SK-N-SH treated with all-trans-retinoic acid at 6 μM for 48 hours (cell line): ENCODE results near the gene POLR1E.
"Not testable (repeated sequence)": the region's sequence is repeated elsewhere in the genome, so short reads cannot be mapped to it uniquely, and the experiment has no call there.

ENCODE experiments used
- ATAC-seq: fragments of 200-7000 bp; cut with Tn5 transposase; 3 replicates; pipeline ENCODE4 v1.9.1; 2020; ENCODE audit warnings: mild to moderate bottlenecking, moderate library complexity
- ARNTL ChIP-seq: fragments of 450-650 bp; formaldehyde crosslinking; IDR thresholded peaks from 2 replicates; pipeline ENCODE4 v1.5.0; 2020; ENCODE audit warnings: low read depth, mild to moderate bottlenecking, moderate library complexity, borderline replicate concordance
- BACH2 ChIP-seq: fragments of 250-450 bp; sonication (Bioruptor Pico); IDR thresholded peaks from 2 replicates; pipeline ENCODE4 v1.9.0; 2021; ENCODE audit warnings: mild to moderate bottlenecking, borderline replicate concordance
- CSDC2 ChIP-seq: fragments of 250-450 bp; sonication (Bioruptor Pico); IDR thresholded peaks from 2 replicates; pipeline ENCODE4 v1.5.0; 2020; ENCODE audit warnings: mild to moderate bottlenecking, moderate library complexity
- CSRNP3 ChIP-seq: fragments of 250-450 bp; sonication (Bioruptor Pico); IDR thresholded peaks from 2 replicates; pipeline ENCODE4 v1.5.1; 2021; ENCODE audit warnings: mild to moderate bottlenecking, moderate library complexity
- ESRRG ChIP-seq: fragments of 250-450 bp; sonication (Bioruptor Pico); IDR thresholded peaks from 2 replicates; pipeline ENCODE4 v1.6.1; 2021; ENCODE audit warnings: mild to moderate bottlenecking
- GLIS3 ChIP-seq: fragments of 250-450 bp; sonication (Bioruptor Pico); IDR thresholded peaks from 2 replicates; pipeline ENCODE4 v1.5.0; 2020; ENCODE audit warnings: mild to moderate bottlenecking, moderate library complexity
- ISL1 ChIP-seq: fragments of 250-450 bp; sonication (Bioruptor Pico); IDR thresholded peaks from 2 replicates; pipeline ENCODE4 v2.1.2; 2022; ENCODE audit warnings: mild to moderate bottlenecking, moderate library complexity
- OSR1 ChIP-seq: fragments of 250-450 bp; sonication (Bioruptor Pico); IDR thresholded peaks from 2 replicates; pipeline ENCODE4 v1.8.0; 2022; ENCODE audit warnings: moderate library complexity, mild to moderate bottlenecking, inconsistent platforms
- POU6F1 ChIP-seq: fragments of 250-450 bp; sonication (Bioruptor Pico); IDR thresholded peaks from 2 replicates; pipeline ENCODE4 v1.8.0; 2021; ENCODE audit warnings: low read depth, mild to moderate bottlenecking, moderate library complexity, borderline replicate concordance
- PPARA ChIP-seq: fragments of 250-450 bp; sonication (Bioruptor Pico); IDR thresholded peaks from 2 replicates; pipeline ENCODE4 v1.5.0; 2020; ENCODE audit warnings: mild to moderate bottlenecking, borderline replicate concordance
- RARB ChIP-seq: fragments of 250-450 bp; sonication (Bioruptor Pico); IDR thresholded peaks from 2 replicates; pipeline ENCODE4 v1.8.0; 2021; ENCODE audit warnings: mild to moderate bottlenecking, moderate library complexity
- SNAI2 ChIP-seq: fragments of 250-450 bp; sonication (Bioruptor Pico); IDR thresholded peaks from 2 replicates; pipeline ENCODE4 v1.5.0; 2020; ENCODE audit warnings: mild to moderate bottlenecking, moderate library complexity
- TOX ChIP-seq: fragments of 250-450 bp; sonication (Bioruptor Pico); IDR thresholded peaks from 2 replicates; pipeline ENCODE4 v1.8.0; 2021; ENCODE audit warnings: mild to moderate bottlenecking, moderate library complexity, borderline replicate concordance
- ZC3H10 ChIP-seq: fragments of 250-450 bp; sonication (Bioruptor Pico); IDR thresholded peaks from 2 replicates; pipeline ENCODE4 v1.5.1; 2021; ENCODE audit warnings: mild to moderate bottlenecking, moderate library complexity
- ZFP3 ChIP-seq: fragments of 250-450 bp; sonication (Bioruptor Pico); IDR thresholded peaks from 2 replicates; pipeline ENCODE4 v1.5.0; 2020; ENCODE audit warnings: mild to moderate bottlenecking, moderate library complexity
- ZFP30 ChIP-seq: fragments of 450-650 bp; formaldehyde crosslinking; IDR thresholded peaks from 2 replicates; pipeline ENCODE4 v1.5.0; 2022; ENCODE audit warnings: mild to moderate bottlenecking, moderate library complexity
- ZNF565 ChIP-seq: fragments of 450-650 bp; formaldehyde crosslinking; conservative IDR thresholded peaks from 2 replicates; pipeline ENCODE4 v1.5.0; 2020; ENCODE audit warnings: low read depth, mild to moderate bottlenecking, moderate library complexity
- ZNF70 ChIP-seq: fragments of 450-650 bp; formaldehyde crosslinking; IDR thresholded peaks from 2 replicates; pipeline ENCODE4 v1.5.0; 2020; ENCODE audit warnings: mild to moderate bottlenecking, moderate library complexity
- ZNF8 ChIP-seq: fragments of 450-650 bp; formaldehyde crosslinking; IDR thresholded peaks from 2 replicates; pipeline ENCODE4 v1.5.0; 2020; ENCODE audit warnings: mild to moderate bottlenecking, moderate library complexity
- TF ChIP-seq, protein P1 (sequence below): fragments of 250-450 bp; sonication (Bioruptor Pico); IDR thresholded peaks from 2 replicates; pipeline ENCODE4 v1.8.0; 2020; ENCODE audit warnings: mild to moderate bottlenecking, moderate library complexity, borderline replicate concordance
- TF ChIP-seq, protein P2 (sequence below): fragments of 250-450 bp; sonication (Bioruptor Pico); IDR thresholded peaks from 2 replicates; pipeline ENCODE4 v1.5.1; 2020; ENCODE audit warnings: low read depth, mild to moderate bottlenecking, moderate library complexity

Gene POLR1E

GRCh38 chr9:37511016-37512010 is 25.6 kb downstream of the POLR1E start (continued):
- TF ChIP-seq, protein P1, sequence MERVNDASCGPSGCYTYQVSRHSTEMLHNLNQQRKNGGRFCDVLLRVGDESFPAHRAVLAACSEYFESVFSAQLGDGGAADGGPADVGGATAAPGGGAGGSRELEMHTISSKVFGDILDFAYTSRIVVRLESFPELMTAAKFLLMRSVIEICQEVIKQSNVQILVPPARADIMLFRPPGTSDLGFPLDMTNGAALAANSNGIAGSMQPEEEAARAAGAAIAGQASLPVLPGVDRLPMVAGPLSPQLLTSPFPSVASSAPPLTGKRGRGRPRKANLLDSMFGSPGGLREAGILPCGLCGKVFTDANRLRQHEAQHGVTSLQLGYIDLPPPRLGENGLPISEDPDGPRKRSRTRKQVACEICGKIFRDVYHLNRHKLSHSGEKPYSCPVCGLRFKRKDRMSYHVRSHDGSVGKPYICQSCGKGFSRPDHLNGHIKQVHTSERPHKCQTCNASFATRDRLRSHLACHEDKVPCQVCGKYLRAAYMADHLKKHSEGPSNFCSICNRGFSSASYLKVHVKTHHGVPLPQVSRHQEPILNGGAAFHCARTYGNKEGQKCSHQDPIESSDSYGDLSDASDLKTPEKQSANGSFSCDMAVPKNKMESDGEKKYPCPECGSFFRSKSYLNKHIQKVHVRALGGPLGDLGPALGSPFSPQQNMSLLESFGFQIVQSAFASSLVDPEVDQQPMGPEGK (CRISPR knock-in tag) = no peak
- TF ChIP-seq ARNTL (CRISPR knock-in tag) (no peak), OSR1 (CRISPR knock-in tag) (no peak), RARB (no peak), GLIS3 (CRISPR knock-in tag) (no peak)

GRCh38 chr9:37512437-37512836 is 26.7 kb downstream of the POLR1E start:
- no peak for ATAC-seq
- TF ChIP-seq SNAI2 (CRISPR knock-in tag) (no peak), ZNF70 (CRISPR knock-in tag) (no peak), BACH2 (CRISPR knock-in tag) (no peak), ZFP3 (no peak), ESRRG (no peak), CSRNP3 (CRISPR knock-in tag) (no peak), TOX (no peak), ZNF8 (CRISPR knock-in tag) (no peak), POU6F1 (CRISPR knock-in tag) (no peak), RARB (no peak), PPARA (CRISPR knock-in tag) (no peak), ZC3H10 (CRISPR knock-in tag) (no peak), OSR1 (CRISPR knock-in tag) (no peak), CSDC2 (CRISPR knock-in tag) (no peak), ARNTL (CRISPR knock-in tag) (no peak), ZNF565 (CRISPR knock-in tag) (no peak), ISL1 (CRISPR knock-in tag) (no peak), ZFP30 (CRISPR knock-in tag) (no peak)
- TF ChIP-seq, protein P1 (CRISPR knock-in tag) = no peak
- TF ChIP-seq, protein P2, sequence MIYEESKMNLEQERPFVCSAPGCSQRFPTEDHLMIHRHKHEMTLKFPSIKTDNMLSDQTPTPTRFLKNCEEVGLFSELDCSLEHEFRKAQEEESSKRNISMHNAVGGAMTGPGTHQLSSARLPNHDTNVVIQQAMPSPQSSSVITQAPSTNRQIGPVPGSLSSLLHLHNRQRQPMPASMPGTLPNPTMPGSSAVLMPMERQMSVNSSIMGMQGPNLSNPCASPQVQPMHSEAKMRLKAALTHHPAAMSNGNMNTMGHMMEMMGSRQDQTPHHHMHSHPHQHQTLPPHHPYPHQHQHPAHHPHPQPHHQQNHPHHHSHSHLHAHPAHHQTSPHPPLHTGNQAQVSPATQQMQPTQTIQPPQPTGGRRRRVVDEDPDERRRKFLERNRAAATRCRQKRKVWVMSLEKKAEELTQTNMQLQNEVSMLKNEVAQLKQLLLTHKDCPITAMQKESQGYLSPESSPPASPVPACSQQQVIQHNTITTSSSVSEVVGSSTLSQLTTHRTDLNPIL (CRISPR knock-in tag) = no peak

DNA sequence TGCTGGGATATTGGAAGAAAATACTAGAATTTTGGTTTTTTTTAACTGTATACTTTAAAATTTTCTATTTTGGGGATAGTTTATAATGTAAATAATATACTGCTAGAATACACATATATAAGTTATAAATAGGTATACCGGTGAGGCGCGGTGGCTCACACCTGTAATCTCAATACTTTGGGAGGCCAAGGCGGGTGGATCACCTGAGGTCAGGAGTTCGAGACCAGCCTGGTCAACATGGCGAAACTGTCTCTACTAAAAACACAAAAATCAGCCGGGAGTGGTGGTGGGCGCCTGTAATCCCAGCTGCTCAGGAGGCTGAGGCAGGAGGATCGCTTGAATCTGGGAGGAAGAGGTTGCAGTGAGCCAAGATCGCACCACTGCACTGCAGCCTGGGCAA is 28.7 kb downstream of the POLR1E start:
- ATAC-seq = not testable (repeated sequence)
